ENCODE data around the gene MICAL3.
"Not testable (repeated sequence)": the region's sequence is repeated elsewhere in the genome, so short reads cannot be mapped to it uniquely, and the experiment has no call there.

MICAL3 gene

GRCh38 chr22:17878941-17879340 lies 145.4 kb downstream of the MICAL3 start:
- no peak overlapping the region for H3K4me3 ChIP-seq (ENCODE audit: low read depth, low read length, poor library complexity, severe bottlenecking)
- H3K27me3 ChIP-seq (ENCODE audit: insufficient read depth, low read length), result no peaks in the 10 kb centered on the region
- H3K36me3 ChIP-seq (ENCODE audit: insufficient read depth, low read length), result no peaks in the 10 kb centered on the region; the same call in 1 of the 2 replicates

GRCh38 chr22:17878186-17878694 lies 146.1 kb downstream of the MICAL3 start:
- Histone ChIP-seq H3K9me3 (ENCODE audit: low read length) (no peaks in the 10 kb centered on the region), H3K36me3 (ENCODE audit: insufficient read depth, low read length) (no peaks in the 10 kb centered on the region; the same call in 1 of the 2 replicates), H3F3A (ENCODE audit: insufficient read depth, low read length) (no peaks in the 10 kb centered on the region), H3K4me3 (ENCODE audit: low read depth, low read length, poor library complexity, severe bottlenecking) (no peak overlapping the region), H2AFZ (ENCODE audit: low read length) (no peak overlapping the region), H3K4me1 (ENCODE audit: insufficient read depth, low read length, severe bottlenecking) (no peaks in the 10 kb centered on the region), H3K79me2 (ENCODE audit: insufficient read depth, low read length) (no peaks in the 10 kb centered on the region), H4K20me1 (ENCODE audit: insufficient read depth, low read length) (no peaks in the 10 kb centered on the region), H3K27ac (ENCODE audit: low read depth, low read length, poor library complexity, severe bottlenecking) (no peak overlapping the region), H3K9ac (ENCODE audit: low read length) (no peak overlapping the region), H3K9me2 (ENCODE audit: low read depth, low read length) (no peaks in the 10 kb centered on the region), H3K27me3 (ENCODE audit: insufficient read depth, low read length) (no peaks in the 10 kb centered on the region), H3K4me2 (ENCODE audit: low read length) (no peak overlapping the region)
- TF ChIP-seq CTCF (IDR thresholded peaks at IDR 0.05; ENCODE audit: low read length) (no peak), EZH2 (IDR thresholded peaks at IDR 0.05; ENCODE audit: borderline replicate concordance, low read length) (no peak)

More at GRCh38 chr22:17878941-17879340, 145.4 kb downstream of the MICAL3 start:
- no peaks in the 10 kb centered on the region for H3K9me3 ChIP-seq (ENCODE audit: low read length)
- H3K79me2 ChIP-seq (ENCODE audit: insufficient read depth, low read length), result no peaks in the 10 kb centered on the region
- H4K20me1 ChIP-seq (ENCODE audit: insufficient read depth, low read length), result no peaks in the 10 kb centered on the region
- H3K9ac ChIP-seq (ENCODE audit: low read length), result no peak overlapping the region
- TF ChIP-seq CTCF (IDR thresholded peaks at IDR 0.05; ENCODE audit: low read length) (no peak), EZH2 (IDR thresholded peaks at IDR 0.05; ENCODE audit: borderline replicate concordance, low read length) (no peak)
- H3K27ac ChIP-seq (ENCODE audit: low read depth, low read length, poor library complexity, severe bottlenecking), result no peak overlapping the region
- H2AFZ ChIP-seq (ENCODE audit: low read length), result no peak overlapping the region
- no peaks in the 10 kb centered on the region for H3K4me1 ChIP-seq (ENCODE audit: insufficient read depth, low read length, severe bottlenecking)
- no peaks in the 10 kb centered on the region for H3K9me2 ChIP-seq (ENCODE audit: low read depth, low read length)
- no peak overlapping the region for H3K4me2 ChIP-seq (ENCODE audit: low read length)
- H3F3A ChIP-seq (ENCODE audit: insufficient read depth, low read length), result no peaks in the 10 kb centered on the region

GRCh38 chr22:17876878-17877855 lies 147.2 kb downstream of the MICAL3 start:
- not testable (repeated sequence) for H3F3A ChIP-seq (ENCODE audit: insufficient read depth, low read length); H3K36me3 ChIP-seq (ENCODE audit: insufficient read depth, low read length); H4K20me1 ChIP-seq (ENCODE audit: insufficient read depth, low read length)

More at GRCh38 chr22:17876878-17877855, 147.2 kb downstream of the MICAL3 start:
- H3K27me3 ChIP-seq (ENCODE audit: insufficient read depth, low read length); H2AFZ ChIP-seq (ENCODE audit: low read length); H3K4me3 ChIP-seq (ENCODE audit: low read depth, low read length, poor library complexity, severe bottlenecking); H3K4me2 ChIP-seq (ENCODE audit: low read length); H3K79me2 ChIP-seq (ENCODE audit: insufficient read depth, low read length); H3K4me1 ChIP-seq (ENCODE audit: insufficient read depth, low read length, severe bottlenecking); H3K9ac ChIP-seq (ENCODE audit: low read length); H3K9me3 ChIP-seq (ENCODE audit: low read length); H3K9me2 ChIP-seq (ENCODE audit: low read depth, low read length); H3K27ac ChIP-seq (ENCODE audit: low read depth, low read length, poor library complexity, severe bottlenecking): not testable (repeated sequence)
